GM13977 (cell line): ENCODE measurements around the gene SLC25A12.

Experiments used
- DNase-seq: peaks from one replicate; pipeline ENCODE4 v3.0.0; 2012; ENCODE audit warnings: low spot score
- in situ Hi-C: fragments of 300-500 bp; cut with MboI; formaldehyde crosslinking; loops from one replicate; pipeline ENCODE4 v1.12.0; 2022; ENCODE audit warnings: low sequenced_read_pairs, low pct_unique_long_range_greater_than_20kb, mixed read lengths, inconsistent platforms; ENCODE audit not compliant: unreplicated experiment
- TF ChIP-seq, protein P1 (sequence below): IDR thresholded peaks from 2 replicates; pipeline ENCODE4 v1.5.1; 2012; ENCODE audit warnings: mild to moderate bottlenecking, control low read depth; ENCODE audit not compliant: insufficient read depth; ENCODE audit errors: extremely low read depth, missing control alignments

SLC25A12 gene

DNA sequence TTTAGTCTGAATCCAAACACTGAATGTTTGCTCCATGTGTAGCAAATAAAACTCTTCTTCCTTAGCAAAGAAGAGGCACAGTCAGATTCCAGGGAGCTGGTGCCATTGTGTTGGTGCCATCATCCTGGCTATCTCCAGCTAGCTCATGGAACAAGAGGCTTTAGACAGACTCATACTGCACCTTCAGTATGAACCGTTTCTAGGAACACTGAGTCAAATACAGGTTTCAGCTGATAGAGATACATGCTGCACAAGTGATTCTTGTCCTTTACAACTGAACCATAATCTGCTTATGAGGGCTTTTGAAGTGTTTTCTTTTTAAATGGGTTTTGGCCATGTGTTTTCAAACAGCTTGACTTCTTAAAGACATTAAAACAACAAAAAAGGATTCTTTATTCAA lies 148.9 kb downstream of the SLC25A12 start:
- DNase-seq: no peak
- TF ChIP-seq, protein P1, sequence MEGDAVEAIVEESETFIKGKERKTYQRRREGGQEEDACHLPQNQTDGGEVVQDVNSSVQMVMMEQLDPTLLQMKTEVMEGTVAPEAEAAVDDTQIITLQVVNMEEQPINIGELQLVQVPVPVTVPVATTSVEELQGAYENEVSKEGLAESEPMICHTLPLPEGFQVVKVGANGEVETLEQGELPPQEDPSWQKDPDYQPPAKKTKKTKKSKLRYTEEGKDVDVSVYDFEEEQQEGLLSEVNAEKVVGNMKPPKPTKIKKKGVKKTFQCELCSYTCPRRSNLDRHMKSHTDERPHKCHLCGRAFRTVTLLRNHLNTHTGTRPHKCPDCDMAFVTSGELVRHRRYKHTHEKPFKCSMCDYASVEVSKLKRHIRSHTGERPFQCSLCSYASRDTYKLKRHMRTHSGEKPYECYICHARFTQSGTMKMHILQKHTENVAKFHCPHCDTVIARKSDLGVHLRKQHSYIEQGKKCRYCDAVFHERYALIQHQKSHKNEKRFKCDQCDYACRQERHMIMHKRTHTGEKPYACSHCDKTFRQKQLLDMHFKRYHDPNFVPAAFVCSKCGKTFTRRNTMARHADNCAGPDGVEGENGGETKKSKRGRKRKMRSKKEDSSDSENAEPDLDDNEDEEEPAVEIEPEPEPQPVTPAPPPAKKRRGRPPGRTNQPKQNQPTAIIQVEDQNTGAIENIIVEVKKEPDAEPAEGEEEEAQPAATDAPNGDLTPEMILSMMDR: no peak
- in situ Hi-C loops: no loop called here

DNA sequence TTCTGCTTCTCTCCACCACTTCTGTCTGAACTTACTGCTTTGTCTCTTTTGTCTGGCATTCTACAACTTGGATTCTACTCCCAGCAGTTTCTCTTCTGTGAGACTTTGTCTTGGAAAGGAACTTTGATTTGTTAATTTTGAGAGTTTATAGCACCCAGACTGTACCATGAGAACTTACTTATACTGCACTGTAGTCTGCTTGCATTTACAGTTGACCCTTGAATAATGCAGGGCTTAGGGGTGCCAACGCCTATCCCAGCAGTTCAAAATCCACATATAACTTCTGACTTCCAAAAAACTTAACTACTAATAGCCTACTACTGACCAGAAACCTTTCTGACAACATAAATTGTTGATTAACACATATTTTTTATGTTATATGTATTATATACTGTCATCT lies 151.3 kb downstream of the SLC25A12 start:
- TF ChIP-seq, protein P1: no peak
- in situ Hi-C loops: no loop called here
- no peak for DNase-seq

DNA sequence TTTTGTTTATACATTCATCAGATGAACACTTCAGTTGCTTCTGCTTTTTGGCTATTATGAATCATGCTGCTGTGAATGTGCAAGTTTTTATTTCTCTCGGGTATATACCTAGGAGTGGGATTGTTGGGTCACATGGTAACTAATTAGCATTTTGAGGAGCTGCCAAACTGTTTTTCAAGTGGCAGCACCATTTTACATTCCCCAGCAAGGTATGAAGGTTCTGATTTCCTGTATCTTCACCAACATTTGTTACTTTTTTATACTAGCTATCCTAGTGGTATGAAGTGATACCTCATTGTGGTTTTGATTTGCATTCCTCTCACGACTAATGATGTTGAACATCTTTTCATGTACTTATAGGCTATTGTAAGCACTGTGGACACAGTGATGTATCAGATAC lies 152.9 kb downstream of the SLC25A12 start:
- no peak for DNase-seq
- TF ChIP-seq, protein P1: no peak
- in situ Hi-C loops: no loop called here

DNA sequence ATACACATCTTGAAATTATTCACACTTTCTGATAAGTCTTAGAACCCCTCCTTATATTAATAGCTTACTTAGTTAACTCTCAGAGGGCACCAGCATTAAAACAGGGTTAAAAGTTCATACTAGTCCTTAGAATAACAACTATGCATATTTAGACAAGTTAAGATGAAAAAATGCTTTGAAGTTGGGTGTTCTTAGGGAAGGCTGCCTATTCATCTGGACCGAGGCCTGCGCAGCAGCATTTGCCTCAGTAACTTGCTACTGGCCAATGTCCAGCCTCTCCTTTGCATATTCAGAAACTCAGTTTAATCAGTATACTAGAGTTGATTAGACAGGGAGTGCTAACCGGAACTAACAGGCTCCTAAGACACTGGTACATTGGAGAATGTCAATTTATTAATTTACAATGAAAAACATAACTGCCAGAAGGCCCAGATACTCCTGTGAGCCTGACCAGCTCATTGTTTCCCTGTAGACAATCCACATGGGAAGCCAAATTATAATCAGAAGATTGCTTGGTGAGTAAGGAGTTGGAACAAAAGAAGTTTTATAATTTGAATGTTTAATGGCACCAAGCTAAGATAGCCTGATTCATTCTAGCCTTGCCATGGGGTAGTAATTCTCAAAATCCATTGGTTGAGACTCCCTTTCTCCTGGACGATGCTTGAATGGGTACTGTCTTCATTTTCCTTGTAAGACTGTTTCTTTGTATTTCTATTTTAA lies 157.9 kb downstream of the SLC25A12 start:
- TF ChIP-seq, protein P1: no peak
- in situ Hi-C loops: no loop called here
- DNase-seq: no peak
